GF-D8 (cell line): ENCODE measurements around the gene GSE1.
"Not testable (repeated sequence)": the region's sequence is repeated elsewhere in the genome, so short reads cannot be mapped to it uniquely, and the experiment has no call there.

Experiments used
- DNase-seq: peaks from one replicate; lab custom pipeline; 2025; lab: John Stamatoyannopoulos, UW

The GSE1 gene

DNA sequence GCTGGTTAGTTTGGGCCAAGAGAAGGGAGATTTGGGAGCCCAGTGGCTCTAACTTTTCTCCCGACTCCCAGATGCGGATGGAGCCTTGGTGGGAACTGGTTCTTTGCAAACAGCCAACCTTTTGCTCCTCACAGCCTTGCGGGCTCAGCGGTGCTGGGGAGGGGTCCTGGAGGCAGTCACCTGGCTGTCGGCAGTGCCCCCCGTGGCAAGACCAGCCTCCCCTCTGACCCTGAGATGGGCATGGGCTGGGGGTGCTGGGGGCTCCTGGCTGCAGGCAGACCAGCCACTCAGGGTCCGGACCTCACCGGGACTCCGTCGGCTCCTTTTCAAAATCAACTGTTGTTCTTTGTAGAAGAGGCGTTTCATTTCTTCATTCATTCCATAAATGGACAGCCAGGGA lies 21.7 kb upstream of the GSE1 start:
- DNase-seq: no peak

DNA sequence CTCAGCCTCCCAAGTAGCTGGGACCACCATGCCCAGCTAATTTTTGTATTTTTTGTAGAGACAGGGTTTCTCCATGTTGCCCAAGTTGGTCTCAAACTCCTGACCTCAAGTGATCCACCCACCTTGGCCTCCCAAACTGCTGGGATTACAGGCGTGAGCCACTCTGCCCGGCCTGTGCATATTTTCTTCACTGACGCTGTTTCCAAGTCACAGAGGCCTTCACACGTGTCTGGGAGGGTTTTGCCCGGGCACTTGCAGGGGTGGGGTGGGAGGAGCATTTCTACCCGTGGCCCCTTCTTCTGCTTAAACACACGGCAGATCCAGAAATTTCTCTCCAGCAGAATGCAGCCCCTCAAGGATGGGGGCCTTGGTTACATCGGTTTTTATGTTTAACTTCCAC lies 20.8 kb upstream of the GSE1 start:
- DNase-seq: not testable (repeated sequence)

DNA sequence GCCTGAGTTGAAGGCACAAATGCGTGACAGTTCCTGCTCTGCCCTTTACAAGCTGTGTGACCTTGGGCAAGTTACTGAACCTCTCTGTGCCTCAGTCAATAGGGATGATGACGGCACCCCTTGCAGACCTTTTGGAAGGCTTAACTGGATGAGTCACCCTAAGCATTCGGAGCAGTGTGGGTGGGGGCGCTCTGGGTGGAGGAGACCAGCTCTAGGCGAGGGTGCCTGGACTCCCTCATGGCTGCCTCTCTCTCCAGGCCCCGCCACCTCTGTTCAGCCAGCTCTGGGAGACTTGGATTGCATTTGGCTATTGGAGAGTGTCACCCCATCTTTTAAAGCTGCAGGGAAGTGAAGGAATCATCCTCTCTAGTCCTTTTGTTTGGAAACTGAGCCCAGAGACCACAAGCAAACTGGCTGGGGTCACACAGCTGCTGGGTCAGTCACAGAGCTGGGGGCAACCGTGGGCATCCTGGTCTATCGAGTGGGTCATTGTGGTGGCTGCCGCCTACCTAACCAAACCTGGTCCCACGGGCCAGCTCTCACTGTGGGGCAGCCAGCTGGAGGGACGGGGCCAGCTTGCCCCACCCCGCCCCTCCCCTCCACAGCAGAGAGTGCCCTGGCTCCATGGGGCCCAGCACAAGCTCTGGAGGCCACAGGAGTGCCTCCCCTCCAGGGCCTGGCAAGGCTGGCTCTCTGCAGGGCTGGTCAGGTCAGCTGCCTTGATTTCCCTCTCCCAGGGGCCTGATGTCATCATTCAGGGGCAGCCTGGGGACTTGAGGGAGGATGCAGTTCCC lies 20.2 kb upstream of the GSE1 start:
- no peak for DNase-seq

- DNase-seq: no peak
Measured at GRCh38 chr16:85593494-85594221, 19.5 kb upstream of the GSE1 start.

GRCh38 chr16:85594273-85594977 lies 18.7 kb upstream of the GSE1 start:
- no peak for DNase-seq

DNA sequence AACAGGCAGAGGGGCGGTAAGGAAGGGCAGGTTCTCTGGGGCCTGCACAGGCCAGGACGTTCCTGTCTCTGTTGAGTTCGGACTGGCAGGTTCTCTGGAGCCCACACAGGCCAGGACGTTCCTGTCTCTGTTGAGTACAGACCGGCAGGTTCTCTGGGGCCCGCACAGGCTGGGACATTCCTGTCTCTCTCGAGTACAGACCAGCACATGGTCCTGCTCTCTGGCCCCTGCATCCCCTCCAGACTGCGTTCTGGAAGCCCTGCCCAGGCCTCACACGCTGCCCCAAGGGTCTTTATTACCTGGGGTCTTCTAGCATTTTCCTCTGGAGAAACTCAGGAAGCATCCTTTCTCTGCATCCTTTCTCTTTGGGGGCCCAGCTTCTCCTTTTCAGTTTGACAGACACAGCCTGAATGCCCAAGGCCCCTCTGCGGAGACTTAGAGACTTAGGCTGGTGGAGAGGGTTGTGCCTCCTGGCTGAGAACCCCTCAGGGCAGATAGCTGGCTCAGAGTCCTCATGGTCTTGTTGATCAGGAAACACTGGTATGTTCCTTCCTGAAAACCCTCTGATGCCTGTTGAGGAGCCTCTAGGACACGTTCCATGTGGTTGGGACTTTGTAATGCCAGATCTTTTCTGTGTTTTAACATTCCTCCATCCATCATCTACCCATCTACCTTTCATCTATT lies 18.0 kb upstream of the GSE1 start:
- DNase-seq: no peak

DNA sequence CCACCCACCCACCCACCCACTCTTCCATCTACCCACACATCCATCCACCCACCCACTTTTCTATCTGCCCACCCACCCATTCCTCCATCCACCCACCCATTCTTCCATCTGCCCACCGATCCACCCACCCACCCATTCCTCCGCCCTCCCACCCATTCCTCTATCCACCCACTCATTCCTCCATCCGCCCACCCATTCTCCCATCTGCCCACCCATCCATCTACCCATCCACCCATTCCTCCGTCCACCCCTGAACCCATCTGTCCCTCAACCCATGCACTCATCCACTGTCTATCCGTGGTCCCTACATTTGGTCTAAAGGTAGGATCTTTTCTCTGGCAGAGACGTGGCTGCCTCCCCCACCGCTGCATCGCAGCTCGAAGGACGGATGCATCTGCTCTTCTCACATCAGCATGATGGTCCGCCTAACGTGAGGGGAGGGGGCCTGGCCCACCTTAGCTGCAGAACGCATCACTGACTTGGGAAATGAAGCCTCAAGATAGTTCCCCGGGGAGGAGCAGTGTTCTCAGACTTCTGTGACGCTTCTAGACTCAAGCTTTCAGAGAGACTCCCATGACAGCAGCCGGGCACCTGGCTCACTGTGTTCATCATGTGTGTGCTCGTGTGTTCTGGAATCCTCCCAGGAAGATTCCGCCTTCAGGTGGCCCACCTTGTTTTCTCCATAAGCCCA lies 17.2 kb upstream of the GSE1 start:
- no peak for DNase-seq

- DNase-seq: no peak
Measured at GRCh38 chr16:85598141-85598540, 15.0 kb upstream of the GSE1 start.

DNA sequence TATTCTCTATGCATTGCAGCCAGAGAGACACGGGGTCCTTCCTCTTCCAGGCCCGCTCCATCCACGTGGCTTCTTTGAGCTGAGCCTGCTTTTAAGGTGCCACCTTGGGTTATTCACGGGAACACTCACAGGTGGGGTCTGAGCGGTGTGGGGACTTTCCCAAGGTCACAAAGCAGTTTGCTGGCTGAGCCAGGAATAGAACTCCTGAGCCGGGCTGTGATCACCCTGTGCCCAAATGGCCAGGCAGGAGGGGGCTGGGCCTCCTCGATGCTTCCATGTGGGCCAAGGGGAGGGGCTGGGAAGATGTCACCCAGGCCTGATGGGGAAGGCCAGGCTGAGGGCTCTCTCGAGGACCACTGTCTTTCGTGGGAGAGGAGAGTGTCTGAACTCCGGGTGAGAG lies 13.0 kb upstream of the GSE1 start:
- DNase-seq: no peak

- DNase-seq: no peak
Measured at GRCh38 chr16:85600530-85601271, 12.4 kb upstream of the GSE1 start.

DNA sequence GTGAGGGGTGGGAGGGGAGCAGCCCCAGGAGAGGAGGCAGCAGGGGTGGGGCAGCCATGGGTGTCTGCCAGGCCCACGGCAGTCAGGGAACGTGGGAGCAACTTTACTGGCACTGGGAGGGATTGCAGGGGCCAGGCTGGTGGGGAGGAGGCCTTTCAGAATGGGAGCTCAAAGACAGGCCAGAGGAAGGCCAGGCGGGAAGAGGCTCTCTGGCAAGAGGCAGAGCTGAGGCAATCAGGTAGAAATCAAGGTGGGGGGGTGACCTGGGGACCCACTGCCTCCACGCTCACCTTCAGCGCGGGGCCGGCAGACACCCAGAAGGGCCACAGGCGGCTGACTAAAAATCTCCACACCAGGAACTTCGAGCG lies 11.9 kb upstream of the GSE1 start:
- no peak for DNase-seq

DNA sequence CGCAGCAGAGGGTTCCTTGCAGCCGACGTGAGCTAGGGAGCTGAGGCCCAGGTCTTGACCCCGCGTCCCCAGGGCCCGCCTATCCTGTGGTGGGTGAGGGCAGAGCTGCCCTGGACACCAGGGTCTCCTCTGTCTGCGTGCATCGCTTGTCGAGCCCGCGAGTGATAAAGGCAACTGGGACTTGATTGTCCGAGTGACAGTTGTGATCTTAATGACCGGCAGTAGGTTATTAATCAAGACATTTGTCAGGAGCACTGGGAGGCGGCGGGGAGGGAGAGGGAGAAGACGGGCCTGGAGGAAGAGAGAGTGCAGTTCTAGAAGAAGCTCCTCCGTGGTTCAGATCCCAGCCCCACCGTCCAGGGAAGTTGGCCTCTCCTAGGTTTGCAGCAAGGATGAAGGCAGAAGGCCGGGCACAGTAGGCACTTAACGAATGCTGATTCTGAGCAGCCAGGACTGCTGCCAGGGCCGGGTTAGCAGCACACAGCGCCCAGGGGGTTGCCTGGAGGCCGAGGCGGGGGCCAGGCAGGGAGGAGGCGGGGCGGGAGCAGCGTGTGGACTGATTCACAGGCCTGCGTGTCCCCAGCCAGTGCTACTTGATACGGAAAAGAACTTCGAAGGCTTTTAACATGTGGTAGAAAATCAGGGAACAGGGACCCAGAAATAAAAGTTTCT lies 11.3 kb upstream of the GSE1 start:
- no peak for DNase-seq

DNA sequence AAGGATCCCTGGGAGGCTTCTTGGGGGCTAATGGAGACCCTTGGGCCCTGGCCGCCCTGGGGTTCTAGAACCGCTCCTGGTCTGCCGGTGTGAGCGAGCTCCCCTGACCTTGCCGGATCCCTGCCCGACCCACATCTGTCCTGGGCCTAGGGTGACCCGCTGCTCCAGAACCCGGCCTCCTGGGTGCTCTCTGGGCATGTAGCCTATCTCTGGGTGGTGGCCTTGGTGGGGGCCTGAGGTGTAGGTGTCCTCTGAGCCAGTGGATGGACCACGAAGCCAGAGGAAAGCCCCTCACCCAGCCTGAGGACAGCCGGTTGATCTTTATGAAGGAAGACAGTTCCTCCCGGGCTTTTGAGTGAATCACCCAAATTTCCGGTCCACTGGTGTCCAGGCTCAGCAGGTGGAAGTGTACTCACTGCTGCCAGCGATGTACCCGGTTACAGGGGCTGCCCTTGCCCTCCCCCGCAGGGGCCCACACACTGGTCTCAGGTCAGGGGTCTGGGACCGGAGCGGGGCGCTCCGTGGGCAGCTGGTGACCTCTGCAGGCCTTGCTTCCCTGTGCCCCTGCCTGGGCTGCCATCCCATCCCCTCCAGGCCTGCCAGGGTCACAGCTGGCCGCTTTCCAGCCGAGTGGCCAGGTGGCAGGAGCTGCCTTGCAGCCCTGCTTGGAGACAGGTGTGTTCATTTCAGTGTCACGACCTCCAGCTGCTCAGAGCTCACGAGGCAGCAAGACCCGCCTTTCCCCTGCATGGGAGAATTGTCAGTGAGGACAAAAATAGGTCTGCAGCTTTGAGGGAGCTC lies 10.5 kb upstream of the GSE1 start:
- DNase-seq: no peak

GRCh38 chr16:85603203-85603755 lies 9.8 kb upstream of the GSE1 start:
- no peak for DNase-seq

DNA sequence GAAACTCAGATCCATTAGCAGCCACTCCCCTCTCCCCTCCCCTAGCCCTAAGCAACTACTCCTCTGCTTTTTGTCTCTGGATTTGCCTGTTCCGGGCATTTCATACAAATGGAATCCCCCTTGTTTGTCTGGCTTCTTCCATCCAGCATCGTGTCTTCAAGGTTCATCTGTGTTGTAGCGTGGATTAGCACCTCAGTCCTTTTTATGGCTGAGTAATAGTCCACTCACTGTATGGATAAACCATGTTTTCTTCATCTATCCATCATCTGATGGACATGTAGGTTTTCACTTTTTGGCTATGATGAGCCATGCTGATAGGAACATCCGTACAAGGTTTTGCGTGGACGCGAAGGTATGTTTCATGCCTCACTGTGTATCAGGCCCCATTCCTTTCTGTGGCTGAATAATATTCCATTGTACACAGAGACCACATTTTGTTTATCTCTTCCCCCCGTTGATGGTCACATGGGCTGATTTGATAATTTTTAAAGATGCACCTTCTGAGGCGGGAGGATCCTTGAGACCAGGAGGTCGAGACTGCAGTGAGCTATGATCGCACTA lies 8.9 kb upstream of the GSE1 start:
- DNase-seq: no peak

- DNase-seq: no peak
Measured at GRCh38 chr16:85605051-85605911, 7.8 kb upstream of the GSE1 start.

DNA sequence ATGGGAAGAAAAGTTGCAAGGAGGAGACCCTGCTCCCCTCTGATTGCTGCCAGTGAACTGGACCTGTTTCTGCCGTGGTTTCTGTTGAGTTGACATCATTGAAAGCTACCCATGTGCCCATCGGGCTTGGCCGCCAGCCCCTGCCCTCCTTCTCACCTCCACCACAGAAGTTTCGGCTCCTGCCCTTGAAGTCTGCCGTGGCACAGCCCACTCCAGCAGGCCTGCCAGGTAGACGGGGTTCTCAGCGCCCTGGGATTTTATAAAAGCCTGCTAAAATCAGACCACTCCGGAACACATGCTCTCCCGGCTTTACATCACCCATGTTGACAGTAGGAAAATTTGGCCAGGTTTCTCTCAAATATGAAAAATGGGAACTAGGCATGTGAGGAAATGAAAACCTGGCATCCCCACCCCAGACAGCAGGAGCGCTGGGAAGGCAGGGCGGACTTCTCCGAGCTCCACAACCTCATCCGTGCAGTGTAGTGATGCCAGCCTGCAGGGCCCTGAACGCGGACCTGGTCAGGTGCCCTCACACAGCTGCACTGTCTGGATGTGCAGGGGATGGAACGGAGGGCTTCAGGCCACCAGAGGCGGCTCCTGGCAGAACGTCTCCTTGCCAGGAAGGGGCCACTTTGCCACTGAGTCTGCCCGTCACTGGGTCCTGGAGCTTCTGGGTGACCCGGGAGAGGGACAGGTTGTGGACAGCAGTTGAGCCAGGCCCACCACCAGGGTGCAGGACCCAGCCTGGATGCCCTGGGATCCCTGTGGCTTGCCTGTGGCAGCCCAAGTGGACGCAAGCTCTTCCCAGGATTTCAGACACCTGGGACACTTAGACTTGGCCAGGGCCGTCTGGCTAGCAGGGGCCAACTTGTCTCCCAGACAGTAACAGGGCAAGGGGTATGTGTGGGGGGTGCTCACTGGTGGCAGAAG lies 6.9 kb upstream of the GSE1 start:
- DNase-seq: no peak
